ENCODE results near the gene HPN. TPM values are rescaled to one million over a fixed set of nuclear protein-coding genes. Genes with fewer than 3 reads are reported as not detected.
"Not testable (repeated sequence)": the region's sequence is repeated elsewhere in the genome, so short reads cannot be mapped to it uniquely, and the experiment has no call there.

Gene HPN
- total RNA-seq, 1 experiment from 2014 or later, result 10.6 TPM

- WGBS (ENCODE audit: extremely low coverage, insufficient read length, low lambda C conversion rate), result no CpG with 5 or more reads among the region's 11 CpGs
Measured at GRCh38 chr19:35005256-35005977, 36.1 kb upstream of the HPN start.

GRCh38 chr19:35006007-35006341, 35.5 kb upstream of the HPN start:
- not testable (repeated sequence) for H3K18ac ChIP-seq (ENCODE audit: insufficient read length, low read depth, low read length); H3K4me3 Mint-ChIP-seq; H3K9ac ChIP-seq (ENCODE audit: extremely low read depth, insufficient read length, low read length); H3K27me3 ChIP-seq (ENCODE audit: insufficient read depth, low read length); H3K27ac ChIP-seq (ENCODE audit: insufficient read length, low read depth, low read length); H2BK12ac ChIP-seq (ENCODE audit: insufficient read length, low read depth, low read length); H2BK15ac ChIP-seq (ENCODE audit: low read depth, low read length); H2AK5ac ChIP-seq (ENCODE audit: insufficient read length, low read length); H4K5ac ChIP-seq (ENCODE audit: insufficient read length, low read depth, low read length); H3K27ac Mint-ChIP-seq; H2BK20ac ChIP-seq (ENCODE audit: low read depth, low read length, poor library complexity, severe bottlenecking); H3K4ac ChIP-seq (ENCODE audit: low read depth, low read length); H3T11ph ChIP-seq (ENCODE audit: low read length); H3K4me1 ChIP-seq (ENCODE audit: insufficient read depth, low read length); H2BK5ac ChIP-seq (ENCODE audit: insufficient read length, low read length); H4K20me1 ChIP-seq (ENCODE audit: control insufficient read depth, insufficient read depth, insufficient read length); H4K91ac ChIP-seq (ENCODE audit: insufficient read length, low read depth, low read length); H3K23me2 ChIP-seq (ENCODE audit: insufficient read length, low read depth, low read length, poor library complexity, severe bottlenecking); H2BK120ac ChIP-seq (ENCODE audit: low read depth, low read length, poor library complexity, severe bottlenecking); H3K9me3 ChIP-seq (ENCODE audit: control insufficient read depth, low read depth, low read length); H3K9me3 Mint-ChIP-seq; H3K4me2 ChIP-seq (ENCODE audit: insufficient read depth, insufficient read length, low read length); H3K14ac ChIP-seq (ENCODE audit: insufficient read depth, low read length); H2AFZ ChIP-seq (ENCODE audit: low read length); H3K56ac ChIP-seq (ENCODE audit: insufficient read length, low read depth, low read length); H3K27me3 Mint-ChIP-seq (ENCODE audit: low read depth); H3K23ac ChIP-seq (ENCODE audit: insufficient read length, low read depth, low read length); H4K8ac ChIP-seq (replicated peaks; ENCODE audit: insufficient read length, low read depth, low read length); DNase-seq
- peaks cover 11% of the 10 kb centered on the region for H3K79me1 ChIP-seq (ENCODE audit: insufficient read depth, low read depth, low read length, poor library complexity, severe bottlenecking)
- H3K79me2 ChIP-seq (ENCODE audit: insufficient read depth, low read length), result peaks cover 44% of the 10 kb centered on the region; the same call in 1 of the 2 replicates
- no CpG with 5 or more reads among the region's 6 CpGs for WGBS (ENCODE audit: extremely low coverage, insufficient read length, low lambda C conversion rate)
- peaks cover 23 to 33% of the 10 kb centered on the region in 2 experiments for H3K4me1 Mint-ChIP-seq
- peaks cover 60 to 76% (median 71%) of the 10 kb centered on the region in 3 experiments for H3K36me3 Mint-ChIP-seq (ENCODE audit: insufficient read depth in 1 of 3, low read depth in 3 of 3)

More at GRCh38 chr19:35005256-35005977, 36.1 kb upstream of the HPN start:
- H2AK5ac ChIP-seq (ENCODE audit: insufficient read length, low read length), result no peak overlapping the region
- peaks cover 0 to 2% of the 10 kb centered on the region in 2 experiments; a peak in 3 of 5 replicates for H3K9me3 Mint-ChIP-seq
- H3K79me2 ChIP-seq (ENCODE audit: insufficient read depth, low read length), result peaks cover 46% of the 10 kb centered on the region; the same call in 1 of the 2 replicates
- H3K4me2 ChIP-seq (ENCODE audit: insufficient read depth, insufficient read length, low read length), result no peak overlapping the region
- peak overlapping the region in 2 of 3 experiments; percentile 35 to 76; a peak in 3 of 7 replicates for H3K27ac Mint-ChIP-seq
- H3K14ac ChIP-seq (ENCODE audit: insufficient read depth, low read length), result no peak overlapping the region
- no peaks in the 10 kb centered on the region; the same call in 1 of the 2 replicates for H3K27me3 Mint-ChIP-seq (ENCODE audit: low read depth)
- no peak overlapping the region for H3K56ac ChIP-seq (ENCODE audit: insufficient read length, low read depth, low read length)
- H3K9me3 ChIP-seq (ENCODE audit: control insufficient read depth, low read depth, low read length), result no peaks in the 10 kb centered on the region
- no peaks in the 10 kb centered on the region for H3K27me3 ChIP-seq (ENCODE audit: insufficient read depth, low read length)
- peaks cover 8% of the 10 kb centered on the region for H3K23me2 ChIP-seq (ENCODE audit: insufficient read length, low read depth, low read length, poor library complexity, severe bottlenecking)
- no peak overlapping the region for H2BK15ac ChIP-seq (ENCODE audit: low read depth, low read length)
- no peak overlapping the region for H3K23ac ChIP-seq (ENCODE audit: insufficient read length, low read depth, low read length)
- DNase-seq, result no peak
- H2BK120ac ChIP-seq (ENCODE audit: low read depth, low read length, poor library complexity, severe bottlenecking), result no peak overlapping the region
- H2AFZ ChIP-seq (ENCODE audit: low read length), result no peak overlapping the region
- H2BK12ac ChIP-seq (ENCODE audit: insufficient read length, low read depth, low read length), result no peak overlapping the region
- no peak overlapping the region for H3K9ac ChIP-seq (ENCODE audit: extremely low read depth, insufficient read length, low read length)
- H3K18ac ChIP-seq (ENCODE audit: insufficient read length, low read depth, low read length), result no peak overlapping the region
- no peak for TF ChIP-seq CTCF (conservative IDR thresholded peaks at IDR 0.05)
- no peak overlapping the region for H4K8ac ChIP-seq (replicated peaks; ENCODE audit: insufficient read length, low read depth, low read length)
- H3K36me3 Mint-ChIP-seq (ENCODE audit: insufficient read depth in 1 of 3, low read depth in 3 of 3), result peaks cover 57 to 73% (median 67%) of the 10 kb centered on the region in 3 experiments
- H3T11ph ChIP-seq (ENCODE audit: low read length), result no peak overlapping the region
- H3K79me1 ChIP-seq (ENCODE audit: insufficient read depth, low read depth, low read length, poor library complexity, severe bottlenecking), result peaks cover 11% of the 10 kb centered on the region
- H4K20me1 ChIP-seq (ENCODE audit: control insufficient read depth, insufficient read depth, insufficient read length), result peaks cover 2% of the 10 kb centered on the region
- H3K4me1 ChIP-seq (ENCODE audit: insufficient read depth, low read length), result peaks cover 3% of the 10 kb centered on the region; the same call in 1 of the 2 replicates
- H3K4me1 Mint-ChIP-seq, result peaks cover 23 to 34% of the 10 kb centered on the region in 2 experiments
- no peak overlapping the region for H3K4ac ChIP-seq (ENCODE audit: low read depth, low read length)
- no peak overlapping the region for H2BK20ac ChIP-seq (ENCODE audit: low read depth, low read length, poor library complexity, severe bottlenecking)
- H2BK5ac ChIP-seq (ENCODE audit: insufficient read length, low read length), result no peak overlapping the region
- no peak overlapping the region for H4K91ac ChIP-seq (ENCODE audit: insufficient read length, low read depth, low read length)
- H4K5ac ChIP-seq (ENCODE audit: insufficient read length, low read depth, low read length), result no peak overlapping the region
- H3K4me3 Mint-ChIP-seq, result no peak overlapping the region
- H3K27ac ChIP-seq (ENCODE audit: insufficient read length, low read depth, low read length), result no peak overlapping the region

All from H9 (cell line).